GM12878 (cell line): ENCODE results near the gene PARP16. TPM values are rescaled to one million over a fixed set of nuclear protein-coding genes. Genes with fewer than 3 reads are reported as not detected.

Experiments
- ATAC-seq: fragments of 200-7000 bp; cut with Tn5 transposase; 3 replicates; pipeline ENCODE4 v1.9.1; 2020; ENCODE audit warnings: mild to moderate bottlenecking, moderate library complexity
- BruUV-seq: library from RNA; stranded (reverse); fragments of 400-500 nt; replicated peaks from 2 replicates; lab custom pipeline; 2021; lab: Mats Ljungman, UMichigan
- CTCF ChIA-PET: fragments of 300-600 bp; sonication (Branson Sonifier 250); formaldehyde crosslinking; extraction: SDS; loops from one replicate; lab custom pipeline; 2021; ENCODE audit warnings: inconsistent platforms; lab: Yijun Ruan, JAX
- POLR2A ChIA-PET: fragments of 350-600 bp; formaldehyde crosslinking; extraction: SDS; loops from one replicate; lab custom pipeline; 2021; ENCODE audit warnings: inconsistent platforms; lab: Charles Lee
- RAD21 ChIA-PET: fragments of 300-600 bp; sonication (Branson Sonifier 250); formaldehyde crosslinking; loops from one replicate; lab custom pipeline; 2023; ENCODE audit warnings: antibody characterized with exemption; ENCODE audit not compliant: unreplicated experiment; lab: Charles Lee
- SMC1A ChIA-PET: fragments of 300-600 bp; sonication (Branson Sonifier 250); formaldehyde crosslinking; loops from one replicate; lab custom pipeline; 2023; ENCODE audit not compliant: unreplicated experiment, uncharacterized antibody; lab: Charles Lee
- DNase-seq: peaks from one replicate; pipeline ENCODE4 v3.0.0-alpha.2; 2011; ENCODE audit warnings: low read depth, low spot score
- FAIRE-seq: peaks from 3 replicates; lab custom pipeline; 2011; peaks lifted over from hg19 to GRCh38; lab: Jason Lieb, UNC
- H2AFZ ChIP-seq: 2 replicates; pipeline ENCODE4 v1.6.0; 2011; ENCODE audit warnings: low read depth, low read length, control low read depth; ENCODE audit not compliant: control insufficient read depth
- H3K27ac ChIP-seq: 2 replicates; pipeline ENCODE4 v1.5.1; 2011; ENCODE audit warnings: control low read depth; ENCODE audit not compliant: control insufficient read depth, insufficient read depth
- H3K27me3 ChIP-seq, 2 experiments: replicated peaks in 1 of 2; 2 replicates each; pipeline versions ENCODE4 v1.6.0 to v1.6.1; 2011; ENCODE audit warnings: low read length in 1 of 2; ENCODE audit not compliant: control insufficient read depth in 2 of 2, insufficient read depth in 2 of 2
- H3K36me3 ChIP-seq, 2 experiments: 2 replicates each; pipeline ENCODE4 v1.5.1; 2011; ENCODE audit warnings: low read length in 1 of 2; ENCODE audit not compliant: control insufficient read depth in 2 of 2, insufficient read depth in 2 of 2
- H3K4me1 ChIP-seq: 2 replicates; pipeline ENCODE4 v1.6.1; 2011; ENCODE audit warnings: mild to moderate bottlenecking, low read length, moderate library complexity, mixed read lengths; ENCODE audit not compliant: control insufficient read depth, insufficient read depth
- H3K4me2 ChIP-seq: 2 replicates; pipeline ENCODE4 v1.6.0; 2011; ENCODE audit warnings: control low read depth; ENCODE audit not compliant: control insufficient read depth, insufficient read depth
- H3K4me3 ChIP-seq: fragments of 200-600 bp; sonication (generic); 2 replicates; pipeline ENCODE4 v1.5.1; 2016
- H3K79me2 ChIP-seq: 2 replicates; pipeline ENCODE4 v1.6.0; 2011; ENCODE audit warnings: low read length; ENCODE audit not compliant: control insufficient read depth, insufficient read depth
- H3K9ac ChIP-seq: 2 replicates; pipeline ENCODE4 v1.8.0; 2011; ENCODE audit warnings: low read length, control low read depth, mixed read lengths; ENCODE audit not compliant: control insufficient read depth, insufficient read depth
- H3K9me3 ChIP-seq: replicated peaks from 3 replicates; pipeline ENCODE4 v1.5.1; 2011; ENCODE audit warnings: mild to moderate bottlenecking, low read length; ENCODE audit not compliant: control insufficient read depth, insufficient read depth
- H4K20me1 ChIP-seq: 2 replicates; pipeline ENCODE4 v1.6.0; 2011; ENCODE audit not compliant: control insufficient read depth, insufficient read depth
- BHLHE40 ChIP-seq, 2 experiments: fragments of 450-650 bp in 1 of 2; IDR thresholded peaks; 2 replicates each; pipeline ENCODE4 v1.6.1; 2011 to 2017; ENCODE audit warnings: low read depth in 2 of 2, borderline replicate concordance in 1 of 2, improper control_type of control experiment in 1 of 2, low read length in 1 of 2, mild to moderate bottlenecking in 1 of 2
- CBFB ChIP-seq: IDR thresholded peaks from 2 replicates; pipeline ENCODE4 v1.6.1; 2016; ENCODE audit warnings: antibody characterized with exemption, low read depth
- EP300 ChIP-seq, 2 experiments: fragments of 150-350 bp in 1 of 2; IDR thresholded peaks; 2 replicates each; pipeline ENCODE4 v1.6.1; 2011 to 2012; ENCODE audit warnings: low read depth in 2 of 2, low read length in 2 of 2, borderline replicate concordance in 1 of 2, improper control_type of control experiment in 1 of 2, inconsistent platforms in 1 of 2; ENCODE audit not compliant: control insufficient read depth in 1 of 2
- ETV6 ChIP-seq, 2 experiments: fragments of 450-650 bp in 1 of 2; IDR thresholded peaks in 1 of 2; conservative IDR thresholded peaks in 1 of 2; 2 replicates each; pipeline ENCODE4 v1.6.1; 2014; ENCODE audit warnings: antibody characterized with exemption in 1 of 2, borderline replicate concordance in 1 of 2, low read depth in 1 of 2, mild to moderate bottlenecking in 1 of 2, moderate library complexity in 1 of 2
- RFX5 ChIP-seq: IDR thresholded peaks from 2 replicates; pipeline ENCODE4 v1.6.1; 2011; ENCODE audit warnings: low read depth, low read length, improper control_type of control experiment
- TBL1XR1 ChIP-seq: IDR thresholded peaks from 2 replicates; pipeline ENCODE4 v1.6.1; 2012; ENCODE audit warnings: low read depth, low read length, improper control_type of control experiment
- WGBS: methylation state at CpG from one replicate; pipeline ENCODE4 v1.1.6; 2016; ENCODE audit warnings: low lambda C conversion rate; ENCODE audit not compliant: insufficient replicate concordance, insufficient coverage; ENCODE audit errors: missing lambda C conversion rate; 5-methylcytosine and 5-hydroxymethylcytosine counted together
- in situ Hi-C: fragments of 300-500 bp; cut with MboI; formaldehyde crosslinking; loops from 9 replicates; pipeline ENCODE4 v1.14.3; 2018; ENCODE audit warnings: mixed read lengths
- intact Hi-C: fragments of 100-400 bp; cut with micrococcal nuclease; formaldehyde crosslinking; loops from one replicate; pipeline ENCODE4 v1.14.2; 2022; ENCODE audit not compliant: unreplicated experiment
- polyA plus RNA-seq, 11 experiments: library from polyadenylated mRNA; depleted of rRNA in 4 of 11; unstranded in 6 of 11; stranded (reverse) in 5 of 11; fragments of >200 nt; fragmentation: Nextera tagmentation in 4 of 11; fragmentation: Illumina TruSeq in 1 of 11; extraction: Ambion mirVana in 4 of 11; extraction: Trizol in 1 of 11; gene quantifications; 1 replicate in 1 of 11; 2 replicates in 10 of 11; pipeline versions ENCODE4 v1.2.1 to v1.2.3, GENCODE V29; 2011 to 2016; ENCODE audit warnings: inconsistent platforms in 2 of 11, missing spikeins in 2 of 11, low read depth in 1 of 11
- total RNA-seq, 4 experiments: library from RNA; depleted of rRNA in 3 of 4; stranded (reverse); fragments of >200 nt in 3 of 4; fragmentation: Illumina TruSeq in 1 of 4; extraction: Trizol in 1 of 4; gene quantifications; 2 replicates each; pipeline versions ENCODE4 v1.2.1 to v1.2.3, GENCODE V29; 2013 to 2021
- TF ChIP-seq, protein P1 (sequence below): IDR thresholded peaks from 2 replicates; pipeline ENCODE4 v1.6.1; 2011; ENCODE audit warnings: low read depth, low read length, improper control_type of control experiment, borderline replicate concordance

Gene PARP16
- total and polyA plus RNA-seq, 10 of the 15 experiments (the other 5 are each of a cell fraction or from before 2014, with no cell fraction given) = 4.9 to 15.7 (median 9.9) TPM

DNA sequence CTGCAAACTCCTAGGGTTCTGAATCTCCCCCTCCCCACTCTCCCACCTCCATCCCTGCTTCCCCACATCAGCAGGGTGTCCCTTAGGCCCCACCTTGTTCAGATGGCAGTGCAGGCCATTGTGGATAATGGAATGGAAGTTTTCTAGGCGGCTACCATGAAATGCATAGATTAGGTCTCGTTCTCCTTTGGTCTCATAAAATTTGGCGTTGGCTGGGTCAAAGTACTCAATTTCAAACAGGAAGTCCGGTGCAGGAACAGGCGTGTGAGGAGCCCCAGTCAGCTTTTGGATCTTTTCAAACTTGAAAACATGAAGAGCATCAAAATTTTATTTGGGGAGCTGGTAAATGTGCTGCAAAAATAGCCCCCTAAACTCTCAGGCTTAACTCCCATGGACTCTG is 20.2 kb downstream of the PARP16 start (continued):
- no peak for TF ChIP-seq TBL1XR1
- TF ChIP-seq, protein P1, sequence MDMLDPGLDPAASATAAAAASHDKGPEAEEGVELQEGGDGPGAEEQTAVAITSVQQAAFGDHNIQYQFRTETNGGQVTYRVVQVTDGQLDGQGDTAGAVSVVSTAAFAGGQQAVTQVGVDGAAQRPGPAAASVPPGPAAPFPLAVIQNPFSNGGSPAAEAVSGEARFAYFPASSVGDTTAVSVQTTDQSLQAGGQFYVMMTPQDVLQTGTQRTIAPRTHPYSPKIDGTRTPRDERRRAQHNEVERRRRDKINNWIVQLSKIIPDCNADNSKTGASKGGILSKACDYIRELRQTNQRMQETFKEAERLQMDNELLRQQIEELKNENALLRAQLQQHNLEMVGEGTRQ = no peak

DNA sequence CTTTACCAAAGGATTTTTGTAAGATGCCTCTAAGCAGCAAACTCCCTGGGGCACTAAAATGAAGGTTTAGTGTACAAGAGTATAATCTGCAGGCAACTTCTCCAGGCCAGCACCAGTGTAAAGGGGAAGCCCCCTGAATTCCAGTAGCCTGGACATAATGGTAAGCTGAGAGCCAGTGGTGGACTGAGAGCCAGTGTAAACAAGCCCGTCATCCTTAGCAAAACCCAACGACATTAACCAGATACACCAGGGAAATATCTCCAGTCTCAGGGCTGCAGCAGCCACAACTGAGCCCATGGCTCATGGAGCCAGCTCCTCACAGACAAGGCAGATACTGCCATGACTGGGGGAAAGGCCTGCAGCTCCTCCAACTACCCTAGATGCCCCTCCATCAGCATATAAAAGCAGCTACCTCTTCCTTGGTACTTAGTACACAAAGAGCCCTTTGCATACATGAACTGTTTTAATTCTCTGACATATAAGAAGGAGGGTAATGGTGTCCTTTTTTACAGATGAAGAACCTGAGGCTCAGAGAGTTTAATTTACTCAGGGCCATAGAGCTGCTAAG is 21.7 kb downstream of the PARP16 start:
- POLR2A ChIA-PET = interaction anchor here (1.2 kb wide), 1 partner anchor 80 kb away, joined by 3 read pairs; the partner anchor contains the start of gene CLPX
- in situ Hi-C loops = no loop called here

More for the DNA sequence above, 21.7 kb downstream of the PARP16 start:
- Histone ChIP-seq H3K27me3 (no peaks in the 10 kb centered on the region), H3K79me2 (no peaks in the 10 kb centered on the region), H2AFZ (no peak overlapping the region), H4K20me1 (no peaks in the 10 kb centered on the region), H3K4me1 (no peaks in the 10 kb centered on the region), H3K27ac (no peak overlapping the region), H3K4me2 (no peak overlapping the region), H3K9me3 (no peaks in the 10 kb centered on the region), H3K4me3 (no peak overlapping the region), H3K36me3 (peaks cover 0 to 8% of the 10 kb centered on the region in 2 experiments; a peak in 3 of 4 replicates), H3K9ac (no peak overlapping the region)
- ChIA-PET CTCF (interaction anchor here (1.0 to 1.4 kb wide), 3 partner anchors 14 to 120 kb away, joined by 3 to 4 read pairs (median 4); no protein-coding TSS in a partner anchor), RAD21 (interaction anchor here (0.6 to 1.0 kb wide), 3 partner anchors 12 to 788 kb away, joined by 3 to 4 read pairs (median 3); no protein-coding TSS in a partner anchor), SMC1A (no interaction called here)
- intact Hi-C loops = no loop called here
- WGBS = 66% methylated on average over 2 of the region's 2 CpGs
- ATAC-seq (no peak), FAIRE-seq (no peak), DNase-seq (no peak)
- BruUV-seq = no TSS peak
- TF ChIP-seq RFX5 (no peak), ETV6 (conservative IDR thresholded peaks at IDR 0.05 in 1 of 2, IDR thresholded peaks at IDR 0.05 in 1 of 2; ENCODE audit: borderline replicate concordance in 1 of 2, low read depth in 1 of 2) (no peak), EP300 (IDR thresholded peaks at IDR 0.05; ENCODE audit: borderline replicate concordance in 1 of 2, control insufficient read depth in 1 of 2, low read depth in 2 of 2, low read length in 2 of 2) (no peak), BHLHE40 (IDR thresholded peaks at IDR 0.05; ENCODE audit: borderline replicate concordance in 1 of 2, low read depth in 2 of 2, low read length in 1 of 2) (no peak), CBFB (no peak)
